GM18507 (cell line): ENCODE results near the gene CYP4A22.
"Not testable (repeated sequence)": the region's sequence is repeated elsewhere in the genome, so short reads cannot be mapped to it uniquely, and the experiment has no call there.

Experiments
- DNase-seq: peaks from one replicate; pipeline ENCODE4 v3.0.0; 2011; ENCODE audit warnings: low read depth; ENCODE audit not compliant: insufficient read length; ENCODE audit errors: extremely low spot score
- FAIRE-seq: peaks from 2 replicates; lab custom pipeline; 2011; peaks lifted over from hg19 to GRCh38; lab: Jason Lieb, UNC

Gene CYP4A22

GRCh38 chr1:47147047-47147785 is 10.0 kb downstream of the CYP4A22 start:
- FAIRE-seq (no peak), DNase-seq (no peak)

- not testable (repeated sequence) for FAIRE-seq, DNase-seq
These were observed 11.9 kb downstream of the CYP4A22 start for GRCh38 chr1:47149162-47149561.

- not testable (repeated sequence) for FAIRE-seq, DNase-seq
These were observed 19.2 kb downstream of the CYP4A22 start for GRCh38 chr1:47156457-47156856.

- FAIRE-seq, DNase-seq: not testable (repeated sequence)
These were observed 20.7 kb downstream of the CYP4A22 start for GRCh38 chr1:47157957-47158356.

DNA sequence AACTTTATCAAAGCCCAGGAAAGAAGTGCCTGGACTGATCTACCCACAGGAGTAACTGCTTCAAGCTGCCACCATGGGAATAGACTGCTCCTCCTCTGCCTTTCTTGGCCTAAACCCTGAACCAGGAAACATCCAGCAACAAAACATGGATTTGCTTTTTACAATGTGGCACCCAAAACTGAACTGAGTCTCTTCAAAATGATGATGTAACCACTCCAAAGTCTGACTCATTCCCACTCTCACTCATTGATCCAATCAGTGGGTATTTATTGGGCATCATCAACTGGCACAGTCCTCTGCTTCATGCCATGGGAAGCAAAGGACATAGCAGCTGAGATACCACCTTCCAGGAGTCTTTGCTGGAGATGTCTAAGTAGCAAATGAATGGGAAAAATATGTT is 23.5 kb downstream of the CYP4A22 start:
- no peak for FAIRE-seq

GRCh38 chr1:47161298-47162040 is 24.2 kb downstream of the CYP4A22 start:
- DNase-seq (no peak), FAIRE-seq (peak; percentile 48)

More for the DNA sequence above, 23.5 kb downstream of the CYP4A22 start:
- no peak for DNase-seq

- no peak for FAIRE-seq
These were observed 27.3 kb downstream of the CYP4A22 start for GRCh38 chr1:47164552-47164951.

DNA sequence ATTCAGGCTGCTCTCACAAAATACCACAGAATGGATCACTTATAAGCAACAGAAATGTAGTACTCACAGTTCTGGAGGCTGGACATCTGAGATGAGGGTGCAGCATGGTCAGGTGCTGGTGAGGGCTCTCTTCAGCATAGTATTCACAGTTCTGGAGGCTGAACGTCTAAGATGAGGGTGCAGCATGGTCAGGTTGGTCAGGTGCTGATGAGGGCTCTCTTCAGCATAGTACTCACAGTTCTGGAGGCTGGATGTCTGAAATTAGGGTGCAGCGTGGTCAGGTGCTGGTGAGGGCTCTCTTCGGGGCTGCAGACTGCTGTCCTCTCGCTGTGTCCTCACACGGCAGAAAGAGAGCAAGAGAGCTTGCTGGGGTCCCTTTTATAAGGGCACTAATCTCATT is 35.5 kb downstream of the CYP4A22 start:
- DNase-seq, result no peak
- no peak for FAIRE-seq

More at GRCh38 chr1:47164552-47164951, 27.3 kb downstream of the CYP4A22 start:
- DNase-seq, result no peak

DNA sequence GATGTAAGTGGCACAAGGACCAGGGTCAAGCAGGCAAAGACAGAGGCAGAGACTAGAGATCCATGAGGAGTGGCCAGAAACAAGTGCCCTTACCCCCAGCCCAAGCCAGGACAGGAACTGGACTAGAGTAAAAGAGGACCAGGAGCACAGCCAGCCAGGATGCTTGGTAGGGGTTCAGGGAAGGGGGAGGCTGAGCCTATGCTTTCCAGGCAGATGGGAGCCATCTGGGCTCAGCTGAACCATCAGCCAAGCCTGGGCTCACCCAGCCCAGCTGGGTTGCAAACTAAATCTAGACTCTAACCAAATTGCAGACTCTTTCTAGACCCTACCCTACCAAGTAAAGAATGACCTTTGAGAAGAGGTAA is 37.4 kb downstream of the CYP4A22 start:
- FAIRE-seq, result no peak

GRCh38 chr1:47175227-47175934 is 38.1 kb downstream of the CYP4A22 start:
- peak; percentile 82 for FAIRE-seq
- DNase-seq, result no peak

More for the DNA sequence above, 37.4 kb downstream of the CYP4A22 start:
- no peak for DNase-seq

- DNase-seq (no peak), FAIRE-seq (no peak)
These were observed 40.8 kb downstream of the CYP4A22 start for GRCh38 chr1:47178020-47178419.

DNA sequence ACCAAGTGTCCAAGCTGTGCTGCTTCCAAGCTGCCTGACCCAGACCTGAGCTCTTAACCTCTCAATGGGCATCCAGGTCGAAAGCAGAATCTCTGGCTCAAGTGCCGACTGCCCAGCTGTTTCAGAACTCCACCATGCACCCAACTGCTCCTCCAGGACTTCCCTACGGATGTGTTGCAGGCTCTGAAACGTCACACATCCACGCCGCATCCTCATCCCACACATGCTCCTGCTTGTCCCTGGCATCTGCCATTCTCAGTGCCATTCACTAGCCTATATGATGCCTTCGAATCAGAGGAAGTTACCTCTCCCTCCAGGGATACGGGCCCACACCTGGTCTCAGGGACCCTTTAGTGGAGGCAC is 41.4 kb downstream of the CYP4A22 start:
- FAIRE-seq (no peak), DNase-seq (no peak)

DNA sequence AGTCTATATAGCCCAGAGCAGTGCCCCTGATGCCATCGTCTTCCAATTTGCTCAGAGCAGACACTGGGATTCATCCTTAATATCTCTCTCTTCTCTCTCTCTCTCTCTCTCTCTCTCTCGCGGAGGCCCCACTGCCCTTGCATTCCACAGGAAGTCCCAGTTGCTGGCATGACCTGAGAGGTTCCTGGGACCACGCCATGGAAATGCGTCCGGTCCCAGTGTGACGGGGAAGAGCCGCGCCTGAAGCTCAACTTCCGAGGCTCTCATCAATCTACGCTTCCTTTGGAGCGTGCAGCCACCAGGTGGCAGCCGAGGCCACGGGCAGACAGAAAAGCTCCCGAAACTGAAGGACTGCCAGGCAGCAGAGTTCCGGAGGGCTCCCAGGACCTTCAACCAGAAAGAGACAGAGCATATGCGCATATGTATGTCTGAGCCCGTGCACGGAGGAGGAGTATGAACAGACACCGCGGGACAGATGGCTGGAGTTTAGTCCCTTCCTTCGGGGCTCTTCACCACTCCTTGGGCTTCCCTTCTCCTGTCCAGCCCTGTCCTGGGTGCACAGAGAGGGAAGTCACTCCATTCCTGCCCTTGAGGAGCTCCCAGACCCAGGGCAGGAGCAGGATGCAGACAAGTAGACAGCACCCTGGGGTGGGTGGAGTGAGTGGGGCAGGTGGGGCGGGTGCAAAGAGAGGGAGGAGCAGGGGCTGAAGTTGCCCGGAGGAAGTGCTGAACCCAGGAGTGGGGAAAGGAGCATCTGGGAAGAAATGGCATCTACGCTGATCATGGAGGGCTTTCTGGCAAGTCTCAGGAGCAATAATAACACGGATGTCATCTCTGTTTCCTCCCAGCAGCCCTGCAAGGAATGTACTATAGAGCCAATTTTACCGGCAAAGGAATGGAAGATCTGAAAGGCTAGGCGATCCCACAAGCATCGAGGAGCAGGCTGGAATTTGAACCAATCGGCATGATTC is 42.1 kb downstream of the CYP4A22 start:
- FAIRE-seq, result peak; percentile 81

DNA sequence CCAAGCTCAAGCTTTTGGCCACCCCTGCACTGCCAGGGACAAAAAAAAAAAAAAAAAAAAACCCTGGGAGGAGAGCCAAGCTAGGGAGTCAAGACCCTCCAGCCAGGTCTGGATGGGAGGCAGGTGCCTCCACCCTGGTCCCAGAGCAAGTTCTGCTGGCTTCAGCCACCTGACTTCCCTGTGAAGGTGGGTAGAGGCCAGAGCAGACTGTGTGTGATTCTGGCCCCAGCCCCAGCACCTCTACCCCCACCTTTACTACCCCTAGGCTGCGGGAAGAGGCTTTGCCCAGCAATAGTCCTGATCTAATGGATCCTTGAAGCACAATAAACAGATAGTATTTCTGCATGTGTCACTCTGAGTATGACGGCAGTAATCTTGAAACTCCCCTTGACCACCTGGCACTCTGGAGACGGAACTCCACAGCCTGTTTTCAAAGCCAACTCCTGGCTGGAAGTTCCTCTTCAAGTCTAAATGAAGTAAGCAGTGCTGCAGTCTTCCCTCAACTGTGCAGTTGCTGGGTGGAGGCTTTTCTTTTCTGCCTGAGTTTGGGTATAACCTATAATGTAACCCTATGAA is 42.8 kb downstream of the CYP4A22 start:
- DNase-seq (no peak), FAIRE-seq (no peak)

More for the DNA sequence above, 42.1 kb downstream of the CYP4A22 start:
- DNase-seq, result peak; percentile 78

DNA sequence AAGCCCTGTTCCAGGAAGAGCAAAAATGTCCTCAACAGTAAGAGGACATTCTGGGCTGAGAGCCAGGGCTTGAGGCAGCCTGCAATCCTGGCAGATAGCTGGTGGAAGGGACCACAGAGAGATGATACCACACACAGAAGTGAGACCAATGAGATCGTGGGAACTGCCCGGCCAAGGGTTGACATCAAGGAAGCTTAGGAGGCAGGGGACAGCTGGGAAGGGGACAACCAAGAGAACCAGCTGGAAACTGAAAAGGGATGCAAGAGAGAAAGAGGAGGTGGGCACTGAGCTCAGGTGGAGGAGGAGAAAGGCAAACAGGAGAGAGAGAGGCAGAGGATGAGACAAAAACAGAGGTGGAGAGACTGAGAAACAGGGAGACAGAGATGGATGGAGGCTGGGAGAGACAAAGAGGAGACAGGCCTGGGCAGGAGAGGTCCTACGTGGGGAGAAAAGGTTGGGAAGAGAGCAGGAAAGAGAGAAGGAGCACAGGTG is 43.4 kb downstream of the CYP4A22 start:
- FAIRE-seq (no peak), DNase-seq (no peak)

GRCh38 chr1:47181095-47181954 is 44.1 kb downstream of the CYP4A22 start:
- FAIRE-seq, result no peak
- no peak for DNase-seq

- no peak for FAIRE-seq
- no peak for DNase-seq
These were observed 44.9 kb downstream of the CYP4A22 start for GRCh38 chr1:47181955-47182675.
